Panc1 (cell line): ENCODE data around the gene RRP1. TPM values are rescaled to one million over a fixed set of nuclear protein-coding genes. Genes with fewer than 3 reads are reported as not detected.

ENCODE experiments used
- ATAC-seq: fragments of 200-7000 bp; cut with Tn5 transposase; 2 replicates; pipeline ENCODE4 v1.9.1; 2020; ENCODE audit warnings: mild to moderate bottlenecking, moderate library complexity
- BruUV-seq: library from RNA; stranded (reverse); fragments of 400-500 nt; replicated peaks from 2 replicates; lab custom pipeline; 2021; lab: Mats Ljungman, UMichigan
- CTCF ChIA-PET: fragments of 300-600 bp; sonication (Branson Sonifier 250); formaldehyde crosslinking; loops from one replicate; lab custom pipeline; 2022; ENCODE audit warnings: antibody characterized with exemption; lab: Charles Lee
- POLR2A ChIA-PET: fragments of 300-600 bp; sonication (Branson Sonifier 250); formaldehyde crosslinking; loops from one replicate; lab custom pipeline; 2022; ENCODE audit warnings: antibody characterized with exemption; lab: Charles Lee
- DNase-seq: peaks from one replicate; pipeline ENCODE4 v3.0.0-alpha.2; 2010; ENCODE audit warnings: low read depth, low spot score
- H3K27ac ChIP-seq: 2 replicates; pipeline ENCODE4 v1.5.1; 2011; ENCODE audit warnings: mild to moderate bottlenecking, low read length, inconsistent platforms
- H3K27me3 ChIP-seq: fragments of 200-500 bp; sonication (Bioruptor generic); 2 replicates; pipeline ENCODE4 v1.6.0; 2014; ENCODE audit warnings: low read length, inconsistent platforms; ENCODE audit not compliant: control insufficient read depth, insufficient read depth
- H3K36me3 ChIP-seq: fragments of 200-500 bp; sonication (Bioruptor generic); 2 replicates; pipeline ENCODE4 v1.5.1; 2014; ENCODE audit warnings: inconsistent platforms, mild to moderate bottlenecking, low read length, moderate library complexity; ENCODE audit not compliant: control insufficient read depth, insufficient read depth
- H3K4me1 ChIP-seq: 2 replicates; pipeline ENCODE4 v1.5.1; 2011; ENCODE audit warnings: inconsistent platforms, mild to moderate bottlenecking, low read length, moderate library complexity; ENCODE audit not compliant: control insufficient read depth, insufficient read depth
- H3K4me3 ChIP-seq, 2 experiments: 2 replicates each; pipeline ENCODE4 v1.5.1; 2011 to 2012; ENCODE audit warnings: low read depth in 2 of 2, low read length in 2 of 2, mild to moderate bottlenecking in 2 of 2, inconsistent platforms in 1 of 2, moderate library complexity in 1 of 2
- H3K9me3 ChIP-seq: fragments of 200-500 bp; sonication (Bioruptor generic); 2 replicates; pipeline ENCODE4 v1.5.1; 2014; ENCODE audit warnings: low read depth, mild to moderate bottlenecking, inconsistent platforms, low read length, moderate library complexity; ENCODE audit not compliant: control insufficient read depth, insufficient read depth
- POLR2AphosphoS5 ChIP-seq: IDR thresholded peaks from 2 replicates; pipeline ENCODE4 v1.6.1; 2012; ENCODE audit warnings: mild to moderate bottlenecking, low read depth, low read length, moderate library complexity
- SIN3A ChIP-seq: IDR thresholded peaks from 2 replicates; pipeline ENCODE4 v1.6.1; 2012; ENCODE audit warnings: low read depth, mild to moderate bottlenecking, low read length, moderate library complexity, borderline replicate concordance; ENCODE audit not compliant: insufficient read depth
- TCF7L2 ChIP-seq: IDR thresholded peaks from 2 replicates; pipeline ENCODE4 v1.6.1; 2011; ENCODE audit warnings: mild to moderate bottlenecking, low read depth, low read length, inconsistent platforms
- in situ Hi-C: cut with HindIII; loops from 2 replicates; pipeline ENCODE4 v1.10.0; 2016; ENCODE audit warnings: low sequenced_read_pairs, low pct_unique_long_range_greater_than_20kb
- intact Hi-C: fragments of 100-400 bp; cut with micrococcal nuclease; formaldehyde crosslinking; loops from one replicate; pipeline ENCODE4 v1.10.0; 2022; ENCODE audit not compliant: unreplicated experiment
- total RNA-seq: library from RNA; stranded (reverse); gene quantifications from one replicate; pipeline ENCODE4 v1.2.1, GENCODE V29; 2021; ENCODE audit not compliant: unreplicated experiment
- TF ChIP-seq, protein P1 (sequence below), 2 experiments: IDR thresholded peaks; 2 replicates each; pipeline ENCODE4 v1.6.1; 2011 to 2012; ENCODE audit warnings: low read depth in 2 of 2, control low read depth in 1 of 2, low read length in 1 of 2, mild to moderate bottlenecking in 1 of 2, moderate library complexity in 1 of 2; ENCODE audit not compliant: insufficient read depth in 1 of 2
- TF ChIP-seq, protein P2 (sequence below): fragments of 450-650 bp; IDR thresholded peaks from 2 replicates; pipeline ENCODE4 v1.5.1; 2017; ENCODE audit warnings: mild to moderate bottlenecking

Gene RRP1
- total RNA-seq, 1 experiment from 2014 or later = 41.8 TPM

DNA sequence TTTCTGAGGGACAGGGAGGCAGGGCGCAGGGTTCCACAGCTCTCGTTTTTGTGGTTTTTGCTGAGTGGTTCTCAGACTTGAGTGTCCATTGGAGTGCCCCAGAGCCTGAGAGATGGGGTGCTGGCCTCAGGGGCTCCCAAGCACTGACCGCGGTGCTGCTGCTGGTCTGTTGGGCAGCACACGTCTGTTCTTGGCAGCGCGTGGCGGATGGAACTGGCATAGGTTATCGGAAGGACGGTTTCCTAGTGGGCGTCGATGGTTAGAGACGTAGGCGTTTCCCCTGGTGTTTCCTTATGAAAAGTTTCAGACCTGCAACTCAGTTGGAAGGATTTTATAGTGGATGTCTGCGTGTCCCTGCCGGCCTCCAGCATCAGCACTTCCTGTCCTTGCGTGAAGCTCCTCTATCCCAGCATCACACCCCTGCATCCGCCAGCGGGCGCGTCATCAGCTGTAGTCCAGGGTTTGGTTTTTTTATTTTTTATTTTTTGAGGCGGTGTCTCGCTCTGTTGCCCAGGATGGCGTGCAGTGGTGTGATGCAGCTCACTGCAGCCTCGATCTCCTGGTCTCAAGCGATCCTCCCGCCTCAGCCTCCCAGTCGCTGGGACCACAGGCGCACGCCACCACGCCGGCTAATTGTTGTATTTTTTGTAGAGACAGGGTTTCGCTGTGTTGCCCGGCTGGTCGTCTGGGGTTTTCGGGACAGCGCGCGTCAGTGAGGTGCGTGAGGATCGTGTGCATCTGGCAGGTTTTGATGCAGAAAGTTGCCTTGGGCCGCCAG is 11.8 kb downstream of the RRP1 start:
- ChIA-PET POLR2A (no interaction called here), CTCF (interaction anchor here (0.7 kb wide), 1 partner anchor 114 kb away, joined by 3 read pairs; no protein-coding TSS in a partner anchor)
- ATAC-seq = no peak
- no peaks in the 10 kb centered on the region for H3K9me3 ChIP-seq
- TF ChIP-seq TCF7L2 (no peak), POLR2AphosphoS5 (no peak), SIN3A (no peak)
- TF ChIP-seq, protein P1, sequence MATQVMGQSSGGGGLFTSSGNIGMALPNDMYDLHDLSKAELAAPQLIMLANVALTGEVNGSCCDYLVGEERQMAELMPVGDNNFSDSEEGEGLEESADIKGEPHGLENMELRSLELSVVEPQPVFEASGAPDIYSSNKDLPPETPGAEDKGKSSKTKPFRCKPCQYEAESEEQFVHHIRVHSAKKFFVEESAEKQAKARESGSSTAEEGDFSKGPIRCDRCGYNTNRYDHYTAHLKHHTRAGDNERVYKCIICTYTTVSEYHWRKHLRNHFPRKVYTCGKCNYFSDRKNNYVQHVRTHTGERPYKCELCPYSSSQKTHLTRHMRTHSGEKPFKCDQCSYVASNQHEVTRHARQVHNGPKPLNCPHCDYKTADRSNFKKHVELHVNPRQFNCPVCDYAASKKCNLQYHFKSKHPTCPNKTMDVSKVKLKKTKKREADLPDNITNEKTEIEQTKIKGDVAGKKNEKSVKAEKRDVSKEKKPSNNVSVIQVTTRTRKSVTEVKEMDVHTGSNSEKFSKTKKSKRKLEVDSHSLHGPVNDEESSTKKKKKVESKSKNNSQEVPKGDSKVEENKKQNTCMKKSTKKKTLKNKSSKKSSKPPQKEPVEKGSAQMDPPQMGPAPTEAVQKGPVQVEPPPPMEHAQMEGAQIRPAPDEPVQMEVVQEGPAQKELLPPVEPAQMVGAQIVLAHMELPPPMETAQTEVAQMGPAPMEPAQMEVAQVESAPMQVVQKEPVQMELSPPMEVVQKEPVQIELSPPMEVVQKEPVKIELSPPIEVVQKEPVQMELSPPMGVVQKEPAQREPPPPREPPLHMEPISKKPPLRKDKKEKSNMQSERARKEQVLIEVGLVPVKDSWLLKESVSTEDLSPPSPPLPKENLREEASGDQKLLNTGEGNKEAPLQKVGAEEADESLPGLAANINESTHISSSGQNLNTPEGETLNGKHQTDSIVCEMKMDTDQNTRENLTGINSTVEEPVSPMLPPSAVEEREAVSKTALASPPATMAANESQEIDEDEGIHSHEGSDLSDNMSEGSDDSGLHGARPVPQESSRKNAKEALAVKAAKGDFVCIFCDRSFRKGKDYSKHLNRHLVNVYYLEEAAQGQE (IDR thresholded peaks at IDR 0.05; ENCODE audit: insufficient read depth in 1 of 2, low read depth in 2 of 2, low read length in 1 of 2) = no peak
- TF ChIP-seq, protein P2, sequence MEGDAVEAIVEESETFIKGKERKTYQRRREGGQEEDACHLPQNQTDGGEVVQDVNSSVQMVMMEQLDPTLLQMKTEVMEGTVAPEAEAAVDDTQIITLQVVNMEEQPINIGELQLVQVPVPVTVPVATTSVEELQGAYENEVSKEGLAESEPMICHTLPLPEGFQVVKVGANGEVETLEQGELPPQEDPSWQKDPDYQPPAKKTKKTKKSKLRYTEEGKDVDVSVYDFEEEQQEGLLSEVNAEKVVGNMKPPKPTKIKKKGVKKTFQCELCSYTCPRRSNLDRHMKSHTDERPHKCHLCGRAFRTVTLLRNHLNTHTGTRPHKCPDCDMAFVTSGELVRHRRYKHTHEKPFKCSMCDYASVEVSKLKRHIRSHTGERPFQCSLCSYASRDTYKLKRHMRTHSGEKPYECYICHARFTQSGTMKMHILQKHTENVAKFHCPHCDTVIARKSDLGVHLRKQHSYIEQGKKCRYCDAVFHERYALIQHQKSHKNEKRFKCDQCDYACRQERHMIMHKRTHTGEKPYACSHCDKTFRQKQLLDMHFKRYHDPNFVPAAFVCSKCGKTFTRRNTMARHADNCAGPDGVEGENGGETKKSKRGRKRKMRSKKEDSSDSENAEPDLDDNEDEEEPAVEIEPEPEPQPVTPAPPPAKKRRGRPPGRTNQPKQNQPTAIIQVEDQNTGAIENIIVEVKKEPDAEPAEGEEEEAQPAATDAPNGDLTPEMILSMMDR = no peak
- H3K36me3 ChIP-seq = peaks cover under 1% of the 10 kb centered on the region; the same call in 1 of the 2 replicates
- no peaks in the 10 kb centered on the region for H3K4me1 ChIP-seq
- in situ Hi-C loops (no loop called here), intact Hi-C loops (no loop called here)
- no peak overlapping the region for H3K4me3 ChIP-seq
- BruUV-seq = no TSS peak
- no peaks in the 10 kb centered on the region for H3K27me3 ChIP-seq
- no peak overlapping the region for H3K27ac ChIP-seq
- DNase-seq = no peak

- ChIA-PET POLR2A (no interaction called here), CTCF (no interaction called here)
- H3K36me3 ChIP-seq = no peaks in the 10 kb centered on the region
- TF ChIP-seq TCF7L2 = no peak
- TF ChIP-seq POLR2AphosphoS5 = no peak
- TF ChIP-seq, protein P2 = no peak
- TF ChIP-seq SIN3A = no peak
- intact Hi-C loops = no loop called here
- in situ Hi-C loops = no loop called here
- BruUV-seq = no TSS peak
- ATAC-seq (no peak), DNase-seq (no peak)
- no peak overlapping the region for H3K4me3 ChIP-seq
- H3K4me1 ChIP-seq = no peaks in the 10 kb centered on the region
- no peak overlapping the region for H3K27ac ChIP-seq
- H3K27me3 ChIP-seq = no peaks in the 10 kb centered on the region
- H3K9me3 ChIP-seq = no peaks in the 10 kb centered on the region
These were observed 13.4 kb downstream of the RRP1 start for GRCh38 chr21:43802713-43803313.
